GM12874 (cell line): ENCODE measurements around the gene MARCO.

Source experiments
- TF ChIP-seq, protein P1 (sequence below): IDR thresholded peaks from 2 replicates; pipeline ENCODE4 v1.5.1; 2011; ENCODE audit warnings: low read depth, mild to moderate bottlenecking, control low read depth, low read length, moderate library complexity; ENCODE audit not compliant: insufficient read depth

The MARCO gene

GRCh38 chr2:119026890-119027289 lies 84.9 kb downstream of the MARCO start:
- TF ChIP-seq, protein P1, sequence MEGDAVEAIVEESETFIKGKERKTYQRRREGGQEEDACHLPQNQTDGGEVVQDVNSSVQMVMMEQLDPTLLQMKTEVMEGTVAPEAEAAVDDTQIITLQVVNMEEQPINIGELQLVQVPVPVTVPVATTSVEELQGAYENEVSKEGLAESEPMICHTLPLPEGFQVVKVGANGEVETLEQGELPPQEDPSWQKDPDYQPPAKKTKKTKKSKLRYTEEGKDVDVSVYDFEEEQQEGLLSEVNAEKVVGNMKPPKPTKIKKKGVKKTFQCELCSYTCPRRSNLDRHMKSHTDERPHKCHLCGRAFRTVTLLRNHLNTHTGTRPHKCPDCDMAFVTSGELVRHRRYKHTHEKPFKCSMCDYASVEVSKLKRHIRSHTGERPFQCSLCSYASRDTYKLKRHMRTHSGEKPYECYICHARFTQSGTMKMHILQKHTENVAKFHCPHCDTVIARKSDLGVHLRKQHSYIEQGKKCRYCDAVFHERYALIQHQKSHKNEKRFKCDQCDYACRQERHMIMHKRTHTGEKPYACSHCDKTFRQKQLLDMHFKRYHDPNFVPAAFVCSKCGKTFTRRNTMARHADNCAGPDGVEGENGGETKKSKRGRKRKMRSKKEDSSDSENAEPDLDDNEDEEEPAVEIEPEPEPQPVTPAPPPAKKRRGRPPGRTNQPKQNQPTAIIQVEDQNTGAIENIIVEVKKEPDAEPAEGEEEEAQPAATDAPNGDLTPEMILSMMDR = no peak

DNA sequence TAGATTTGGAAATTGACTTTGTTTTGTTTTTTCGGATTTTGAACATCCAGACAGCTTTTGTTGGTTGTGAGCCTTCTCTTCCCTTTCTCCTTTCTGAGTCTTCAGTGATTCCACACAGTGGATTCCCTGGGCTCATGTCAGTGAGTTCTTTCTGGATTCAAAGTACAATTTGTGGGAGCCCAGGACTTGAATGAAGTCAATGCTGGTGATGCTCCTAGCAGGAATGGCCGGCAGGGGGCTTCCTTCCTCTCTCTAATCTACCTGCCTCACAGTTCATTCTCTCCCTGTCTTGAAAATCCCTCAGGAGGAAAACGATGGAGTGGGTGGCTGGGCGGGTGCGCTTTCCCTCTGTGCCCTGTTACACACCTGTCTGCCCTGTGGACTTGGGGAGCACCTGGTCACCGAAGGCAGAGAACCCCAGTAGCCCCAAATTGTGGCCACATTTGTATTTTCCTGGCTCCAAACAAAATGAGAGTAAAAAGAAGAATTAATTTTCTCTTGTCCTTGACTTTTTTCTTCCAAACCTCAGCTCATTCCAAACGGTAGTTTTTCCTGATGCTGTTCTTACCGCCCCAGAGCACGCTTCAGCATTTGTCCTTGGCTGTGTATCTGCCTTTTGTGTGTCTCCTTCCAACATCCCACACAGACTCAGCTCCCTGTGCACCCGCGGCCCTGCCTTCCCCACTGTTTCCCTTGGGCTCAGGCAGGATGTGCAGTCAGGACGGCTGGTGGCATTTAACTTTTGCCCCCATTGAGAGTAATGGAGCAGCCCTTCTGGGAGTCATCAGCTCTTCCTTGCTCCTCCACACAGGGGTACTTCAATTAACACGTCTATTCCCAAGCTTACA lies 86.6 kb downstream of the MARCO start:
- TF ChIP-seq, protein P1 = peak; percentile 56

DNA sequence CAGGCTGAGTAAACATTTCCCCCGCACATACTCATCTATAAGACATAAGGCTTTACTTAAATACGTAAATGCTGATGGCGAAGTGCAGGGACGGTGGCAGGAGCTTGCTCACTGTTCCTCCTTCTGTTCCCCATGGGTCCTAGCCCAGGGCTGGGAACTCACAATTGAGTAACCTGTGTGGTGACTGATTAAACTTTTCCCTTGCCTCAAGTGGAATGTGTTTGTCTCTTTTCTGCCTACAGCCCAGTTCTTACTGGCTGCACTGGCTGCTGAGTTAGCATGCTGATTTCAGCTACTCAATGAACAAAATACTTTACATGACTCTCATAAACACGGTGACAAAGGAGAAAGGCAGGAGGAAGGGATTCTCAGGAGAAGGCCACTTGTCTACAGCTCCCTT lies 87.3 kb downstream of the MARCO start:
- TF ChIP-seq, protein P1 = no peak

- TF ChIP-seq, protein P1 = no peak
These were observed 98.7 kb downstream of the MARCO start for GRCh38 chr2:119040730-119041129.
